K562 (cell line): ENCODE results near the gene KBTBD3. TPM values are rescaled to one million over a fixed set of nuclear protein-coding genes. Genes with fewer than 3 reads are reported as not detected.

ENCODE experiments used
- ATAC-seq: fragments of 200-7000 bp; cut with Tn5 transposase; 3 replicates; pipeline ENCODE4 v1.9.1; 2020; ENCODE audit warnings: moderate library complexity
- BruUV-seq: library from RNA; stranded (reverse); fragments of 400-500 nt; replicated peaks from 2 replicates; lab custom pipeline; 2021; lab: Mats Ljungman, UMichigan
- CTCF ChIA-PET: fragments of 300-600 bp; formaldehyde crosslinking; extraction: SDS; loops from one replicate; lab custom pipeline; 2021; ENCODE audit warnings: low intra/inter-chr PET ratio; lab: Yijun Ruan, JAX
- POLR2A ChIA-PET: fragments of 300-600, 350-650 bp; sonication (Branson Sonifier 250); formaldehyde crosslinking; extraction: SDS; loops from one replicate; lab custom pipeline; 2021; ENCODE audit warnings: antibody characterized with exemption, inconsistent platforms; lab: Yijun Ruan, JAX
- DNase-seq, 4 experiments: peaks; one replicate each; pipeline versions ENCODE4 v3.0.0 to v3.0.0-alpha.2; 2011 to 2018; ENCODE audit warnings: low spot score in 3 of 4, mixed read lengths in 3 of 4; ENCODE audit errors: extremely low read depth in 1 of 4
- FAIRE-seq: peaks from 2 replicates; lab custom pipeline; 2011; peaks lifted over from hg19 to GRCh38; lab: Jason Lieb, UNC
- H2AFZ ChIP-seq: 2 replicates; pipeline ENCODE4 v1.6.0; 2011; ENCODE audit warnings: low read depth, low read length, control low read depth, inconsistent platforms
- H3K27ac ChIP-seq: fragments of 200-600 bp; 3 replicates; pipeline ENCODE4 v1.8.0; 2011; ENCODE audit warnings: low read depth, mild to moderate bottlenecking, control low read depth, inconsistent platforms, low read length, moderate library complexity, mixed read lengths; ENCODE audit errors: extremely low read depth
- H3K27me3 ChIP-seq, 2 experiments: fragments of 300-600 bp in 1 of 2; 2 replicates in 1 of 2; 3 replicates in 1 of 2; pipeline versions ENCODE4 v1.6.0 to v1.8.0; 2011; ENCODE audit warnings: inconsistent platforms in 2 of 2, low read length in 2 of 2, mild to moderate bottlenecking in 1 of 2, mixed read lengths in 1 of 2, moderate library complexity in 1 of 2; ENCODE audit not compliant: control insufficient read depth in 2 of 2, insufficient read depth in 2 of 2
- H3K36me3 ChIP-seq: fragments of 300-600 bp; 3 replicates; pipeline ENCODE4 v1.8.0; 2011; ENCODE audit warnings: mild to moderate bottlenecking, low read length, inconsistent platforms; ENCODE audit not compliant: control insufficient read depth, insufficient read depth
- H3K4me1 ChIP-seq, 2 experiments: fragments of 200-600 bp in 1 of 2; replicated peaks in 1 of 2; 2 replicates in 1 of 2; 3 replicates in 1 of 2; pipeline versions ENCODE4 v1.5.1 to v1.8.0; 2011; ENCODE audit warnings: inconsistent platforms in 2 of 2, low read length in 2 of 2, mild to moderate bottlenecking in 1 of 2, mixed read lengths in 1 of 2, moderate library complexity in 1 of 2; ENCODE audit not compliant: control insufficient read depth in 2 of 2, insufficient read depth in 2 of 2
- H3K4me2 ChIP-seq: 2 replicates; pipeline ENCODE4 v1.6.1; 2011; ENCODE audit warnings: low read length, control low read depth, inconsistent platforms, mixed read lengths; ENCODE audit not compliant: insufficient read depth
- H3K4me3 ChIP-seq: fragments of 200-600 bp; sonication (generic), shearing (Covaris generic); 2 replicates; pipeline ENCODE4 v1.5.1; 2016; ENCODE audit warnings: control low read depth, inconsistent platforms
- H3K79me2 ChIP-seq: fragments of 200-600 bp; 3 replicates; pipeline ENCODE4 v1.8.0; 2011; ENCODE audit warnings: low read length, inconsistent platforms; ENCODE audit not compliant: control insufficient read depth, insufficient read depth
- H3K9ac ChIP-seq, 2 experiments: 2 replicates each; pipeline versions ENCODE4 v1.6.0 to v1.6.1; 2011; ENCODE audit warnings: low read depth in 2 of 2, low read length in 2 of 2, control low read depth in 1 of 2, inconsistent platforms in 1 of 2, mild to moderate bottlenecking in 1 of 2, mixed read lengths in 1 of 2; ENCODE audit not compliant: insufficient read depth in 1 of 2
- H3K9me1 ChIP-seq: one replicate; pipeline ENCODE4 v1.6.0; 2011; ENCODE audit warnings: inconsistent platforms, mild to moderate bottlenecking, low read length, moderate library complexity; ENCODE audit not compliant: control insufficient read depth, insufficient read depth
- H3K9me3 ChIP-seq: replicated peaks from 2 replicates; pipeline ENCODE4 v1.5.1; 2011; ENCODE audit warnings: low read depth, low read length, inconsistent platforms; ENCODE audit not compliant: control insufficient read depth, insufficient read depth
- H4K20me1 ChIP-seq: replicated peaks from 2 replicates; pipeline ENCODE4 v1.6.1; 2011; ENCODE audit warnings: low read length, inconsistent platforms, mixed read lengths; ENCODE audit not compliant: control insufficient read depth, insufficient read depth
- ARNT ChIP-seq, 2 experiments: fragments of 450-650 bp; IDR thresholded peaks; 2 replicates each; pipeline ENCODE4 v1.6.1; 2016; ENCODE audit warnings: mild to moderate bottlenecking in 1 of 2
- EZH2 ChIP-seq: IDR thresholded peaks from 2 replicates; pipeline ENCODE4 v1.6.1; 2012; ENCODE audit warnings: low read depth, mild to moderate bottlenecking, inconsistent platforms, low read length, borderline replicate concordance
- SIRT6 ChIP-seq: IDR thresholded peaks from one replicate; pipeline ENCODE4 v1.6.1; 2012; ENCODE audit warnings: low read depth, mild to moderate bottlenecking, control low read depth, inconsistent platforms, low read length, moderate library complexity
- TARDBP ChIP-seq: fragments of 450-650 bp; IDR thresholded peaks from 2 replicates; pipeline ENCODE4 v1.6.1; 2016
- TSC22D4 ChIP-seq: fragments of 450-650 bp; IDR thresholded peaks from 2 replicates; pipeline ENCODE4 v1.6.1; 2016; ENCODE audit warnings: missing genetic modification characterization, missing biosample characterization, control low read depth
- ZNF444 ChIP-seq: fragments of 250-450 bp; sonication (Bioruptor Pico); IDR thresholded peaks from 2 replicates; pipeline ENCODE4 v1.4.0; 2020; ENCODE audit warnings: mild to moderate bottlenecking, moderate library complexity
- ZNF551 ChIP-seq: fragments of 250-450 bp; sonication (Bioruptor Pico); IDR thresholded peaks from 2 replicates; pipeline ENCODE4 v1.5.0; 2021; ENCODE audit warnings: mild to moderate bottlenecking, moderate library complexity
- WGBS: fragments of 100-300 bp; shearing (Covaris generic); methylation state at CpG from one replicate; pipeline ENCODE4 v1.1.6; 2016; ENCODE audit warnings: low coverage, mixed read lengths; ENCODE audit not compliant: insufficient coverage; ENCODE audit errors: missing lambda C conversion rate; 5-methylcytosine and 5-hydroxymethylcytosine counted together
- in situ Hi-C: fragments of 300-500 bp; cut with MboI; formaldehyde crosslinking; loops from 4 replicates; pipeline ENCODE4 v1.15.0; 2018; ENCODE audit warnings: inconsistent platforms, mixed read lengths
- intact Hi-C: fragments of 100-400 bp; cut with micrococcal nuclease; formaldehyde crosslinking; loops from 2 replicates; pipeline ENCODE4 v1.14.2; 2022
- polyA plus RNA-seq, 8 experiments: library from polyadenylated mRNA; depleted of rRNA in 4 of 8; stranded (reverse) in 5 of 8; unstranded in 3 of 8; fragments of >200 nt; fragmentation: Nextera tagmentation in 2 of 8; fragmentation: Illumina TruSeq in 1 of 8; extraction: Ambion mirVana in 2 of 8; extraction: Trizol in 1 of 8; gene quantifications; 2 replicates each; pipeline versions ENCODE4 v1.2.1 to v1.2.3, GENCODE V29; 2011 to 2014; ENCODE audit warnings: inconsistent platforms in 1 of 8, missing spikeins in 1 of 8
- total RNA-seq, 7 experiments: library from RNA; depleted of rRNA in 6 of 7; stranded (reverse); fragments of >200 nt in 6 of 7; fragmentation: Illumina TruSeq in 2 of 7; extraction: Trizol in 2 of 7; gene quantifications; 2 replicates each; pipeline versions ENCODE4 v1.2.1 to v1.2.3, GENCODE V29; 2011 to 2021; ENCODE audit warnings: low replicate concordance in 1 of 7
- TF ChIP-seq, protein P1 (sequence below): fragments of 150-350 bp; conservative IDR thresholded peaks from 2 replicates; pipeline ENCODE4 v1.6.1; 2014; ENCODE audit warnings: low read length
- TF ChIP-seq, protein P2 (sequence below): sonication (generic); formaldehyde crosslinking; IDR thresholded peaks from 2 replicates; pipeline ENCODE4 v1.8.0; 2022; ENCODE audit warnings: mild to moderate bottlenecking, low read depth, missing genetic modification reagents
- TF ChIP-seq, protein P3 (sequence below): sonication (generic); formaldehyde crosslinking; IDR thresholded peaks from 2 replicates; pipeline ENCODE4 v1.8.1; 2023; ENCODE audit warnings: mild to moderate bottlenecking, missing genetic modification reagents
- TF ChIP-seq, protein P4 (sequence below): fragments of 250-450 bp; sonication (Bioruptor Pico); IDR thresholded peaks from 2 replicates; pipeline ENCODE4 v1.8.0; 2022; ENCODE audit warnings: moderate library complexity, mild to moderate bottlenecking, inconsistent platforms
- TF ChIP-seq, protein P5 (sequence below): fragments of 450-650 bp; IDR thresholded peaks from 2 replicates; pipeline ENCODE4 v1.6.1; 2014; ENCODE audit warnings: low read depth, mild to moderate bottlenecking, moderate library complexity, borderline replicate concordance

Gene KBTBD3
- total and polyA plus RNA-seq, 9 of the 15 experiments (the other 6 are each of a cell fraction or from before 2014, with no cell fraction given): 4.2 to 31.2 (median 6.4) TPM

DNA sequence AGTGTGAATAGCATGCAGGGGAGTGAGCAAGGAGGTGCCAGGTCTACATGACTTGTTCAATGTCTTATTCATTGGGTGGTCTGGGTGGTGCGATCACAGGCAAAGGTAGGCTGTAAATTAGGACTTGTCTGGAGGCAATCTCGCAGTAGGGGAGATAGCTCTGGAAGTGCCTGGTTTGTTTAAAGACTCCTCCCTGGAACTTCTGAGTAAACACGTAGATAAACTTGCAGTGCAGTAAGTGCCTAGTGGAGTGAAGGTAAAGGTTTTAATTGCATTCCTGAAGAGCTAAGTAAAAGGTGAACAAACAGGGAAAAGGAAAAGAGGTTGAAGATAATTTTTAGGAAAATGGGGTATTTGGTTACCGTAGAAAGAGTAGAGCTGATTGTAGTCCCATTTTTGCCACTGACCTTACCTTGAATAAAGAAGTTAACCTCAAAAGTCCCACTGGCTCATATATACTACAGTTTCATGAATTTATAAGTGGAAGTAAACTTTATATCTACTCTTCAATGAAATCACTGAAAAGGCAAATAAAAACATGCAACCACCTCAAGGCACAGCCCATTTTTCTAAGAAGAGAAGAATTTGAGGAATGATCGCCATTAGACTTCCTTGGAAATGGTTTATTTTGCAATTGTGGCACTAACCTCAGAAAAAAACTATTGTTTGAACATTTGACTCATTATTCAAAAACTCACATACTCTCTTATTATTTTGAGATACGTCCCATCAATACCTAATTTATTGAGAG is 44.6 kb upstream of the KBTBD3 start:
- no peaks in the 10 kb centered on the region for H3K9me3 ChIP-seq
- H3K4me2 ChIP-seq: no peak overlapping the region
- H3K27ac ChIP-seq: no peak overlapping the region
- H2AFZ ChIP-seq: no peak overlapping the region
- no peaks in the 10 kb centered on the region for H3K27me3 ChIP-seq
- no peaks in the 10 kb centered on the region for H3K36me3 ChIP-seq
- H3K4me3 ChIP-seq: no peak overlapping the region
- H4K20me1 ChIP-seq: no peaks in the 10 kb centered on the region
- ChIA-PET POLR2A (no interaction called here), CTCF (no interaction called here)
- FAIRE-seq: no peak
- intact Hi-C loops: no loop called here
- H3K9ac ChIP-seq: no peak overlapping the region
- no TSS peak for BruUV-seq
- no peaks in the 10 kb centered on the region for H3K79me2 ChIP-seq
- ATAC-seq: no peak
- H3K9me1 ChIP-seq: no peaks in the 10 kb centered on the region
- no peak for DNase-seq
- in situ Hi-C loops: no loop called here
- H3K4me1 ChIP-seq: no peaks in the 10 kb centered on the region
- 0% methylated on average over 6 of the region's 6 CpGs for WGBS
- no peak for TF ChIP-seq ARNT (IDR thresholded peaks at IDR 0.05)
- no peak for TF ChIP-seq SIRT6
- TF ChIP-seq ZNF444 (CRISPR knock-in tag): no peak
- TF ChIP-seq, protein P1, sequence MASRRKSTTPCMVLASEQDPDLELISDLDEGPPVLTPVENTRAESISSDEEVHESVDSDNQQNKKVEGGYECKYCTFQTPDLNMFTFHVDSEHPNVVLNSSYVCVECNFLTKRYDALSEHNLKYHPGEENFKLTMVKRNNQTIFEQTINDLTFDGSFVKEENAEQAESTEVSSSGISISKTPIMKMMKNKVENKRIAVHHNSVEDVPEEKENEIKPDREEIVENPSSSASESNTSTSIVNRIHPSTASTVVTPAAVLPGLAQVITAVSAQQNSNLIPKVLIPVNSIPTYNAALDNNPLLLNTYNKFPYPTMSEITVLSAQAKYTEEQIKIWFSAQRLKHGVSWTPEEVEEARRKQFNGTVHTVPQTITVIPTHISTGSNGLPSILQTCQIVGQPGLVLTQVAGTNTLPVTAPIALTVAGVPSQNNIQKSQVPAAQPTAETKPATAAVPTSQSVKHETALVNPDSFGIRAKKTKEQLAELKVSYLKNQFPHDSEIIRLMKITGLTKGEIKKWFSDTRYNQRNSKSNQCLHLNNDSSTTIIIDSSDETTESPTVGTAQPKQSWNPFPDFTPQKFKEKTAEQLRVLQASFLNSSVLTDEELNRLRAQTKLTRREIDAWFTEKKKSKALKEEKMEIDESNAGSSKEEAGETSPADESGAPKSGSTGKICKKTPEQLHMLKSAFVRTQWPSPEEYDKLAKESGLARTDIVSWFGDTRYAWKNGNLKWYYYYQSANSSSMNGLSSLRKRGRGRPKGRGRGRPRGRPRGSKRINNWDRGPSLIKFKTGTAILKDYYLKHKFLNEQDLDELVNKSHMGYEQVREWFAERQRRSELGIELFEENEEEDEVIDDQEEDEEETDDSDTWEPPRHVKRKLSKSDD: no peak
- TF ChIP-seq TSC22D4: no peak
- TF ChIP-seq EZH2: no peak
- TF ChIP-seq TARDBP: no peak
- TF ChIP-seq, protein P2, sequence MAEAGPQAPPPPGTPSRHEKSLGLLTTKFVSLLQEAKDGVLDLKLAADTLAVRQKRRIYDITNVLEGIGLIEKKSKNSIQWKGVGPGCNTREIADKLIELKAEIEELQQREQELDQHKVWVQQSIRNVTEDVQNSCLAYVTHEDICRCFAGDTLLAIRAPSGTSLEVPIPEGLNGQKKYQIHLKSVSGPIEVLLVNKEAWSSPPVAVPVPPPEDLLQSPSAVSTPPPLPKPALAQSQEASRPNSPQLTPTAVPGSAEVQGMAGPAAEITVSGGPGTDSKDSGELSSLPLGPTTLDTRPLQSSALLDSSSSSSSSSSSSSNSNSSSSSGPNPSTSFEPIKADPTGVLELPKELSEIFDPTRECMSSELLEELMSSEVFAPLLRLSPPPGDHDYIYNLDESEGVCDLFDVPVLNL: no peak
- TF ChIP-seq, protein P3, sequence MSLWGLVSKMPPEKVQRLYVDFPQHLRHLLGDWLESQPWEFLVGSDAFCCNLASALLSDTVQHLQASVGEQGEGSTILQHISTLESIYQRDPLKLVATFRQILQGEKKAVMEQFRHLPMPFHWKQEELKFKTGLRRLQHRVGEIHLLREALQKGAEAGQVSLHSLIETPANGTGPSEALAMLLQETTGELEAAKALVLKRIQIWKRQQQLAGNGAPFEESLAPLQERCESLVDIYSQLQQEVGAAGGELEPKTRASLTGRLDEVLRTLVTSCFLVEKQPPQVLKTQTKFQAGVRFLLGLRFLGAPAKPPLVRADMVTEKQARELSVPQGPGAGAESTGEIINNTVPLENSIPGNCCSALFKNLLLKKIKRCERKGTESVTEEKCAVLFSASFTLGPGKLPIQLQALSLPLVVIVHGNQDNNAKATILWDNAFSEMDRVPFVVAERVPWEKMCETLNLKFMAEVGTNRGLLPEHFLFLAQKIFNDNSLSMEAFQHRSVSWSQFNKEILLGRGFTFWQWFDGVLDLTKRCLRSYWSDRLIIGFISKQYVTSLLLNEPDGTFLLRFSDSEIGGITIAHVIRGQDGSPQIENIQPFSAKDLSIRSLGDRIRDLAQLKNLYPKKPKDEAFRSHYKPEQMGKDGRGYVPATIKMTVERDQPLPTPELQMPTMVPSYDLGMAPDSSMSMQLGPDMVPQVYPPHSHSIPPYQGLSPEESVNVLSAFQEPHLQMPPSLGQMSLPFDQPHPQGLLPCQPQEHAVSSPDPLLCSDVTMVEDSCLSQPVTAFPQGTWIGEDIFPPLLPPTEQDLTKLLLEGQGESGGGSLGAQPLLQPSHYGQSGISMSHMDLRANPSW: no peak
- TF ChIP-seq, protein P4, sequence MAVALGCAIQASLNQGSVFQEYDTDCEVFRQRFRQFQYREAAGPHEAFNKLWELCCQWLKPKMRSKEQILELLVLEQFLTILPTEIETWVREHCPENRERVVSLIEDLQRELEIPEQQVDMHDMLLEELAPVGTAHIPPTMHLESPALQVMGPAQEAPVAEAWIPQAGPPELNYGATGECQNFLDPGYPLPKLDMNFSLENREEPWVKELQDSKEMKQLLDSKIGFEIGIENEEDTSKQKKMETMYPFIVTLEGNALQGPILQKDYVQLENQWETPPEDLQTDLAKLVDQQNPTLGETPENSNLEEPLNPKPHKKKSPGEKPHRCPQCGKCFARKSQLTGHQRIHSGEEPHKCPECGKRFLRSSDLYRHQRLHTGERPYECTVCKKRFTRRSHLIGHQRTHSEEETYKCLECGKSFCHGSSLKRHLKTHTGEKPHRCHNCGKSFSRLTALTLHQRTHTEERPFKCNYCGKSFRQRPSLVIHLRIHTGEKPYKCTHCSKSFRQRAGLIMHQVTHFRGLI (CRISPR knock-in tag): no peak
- TF ChIP-seq, protein P5, sequence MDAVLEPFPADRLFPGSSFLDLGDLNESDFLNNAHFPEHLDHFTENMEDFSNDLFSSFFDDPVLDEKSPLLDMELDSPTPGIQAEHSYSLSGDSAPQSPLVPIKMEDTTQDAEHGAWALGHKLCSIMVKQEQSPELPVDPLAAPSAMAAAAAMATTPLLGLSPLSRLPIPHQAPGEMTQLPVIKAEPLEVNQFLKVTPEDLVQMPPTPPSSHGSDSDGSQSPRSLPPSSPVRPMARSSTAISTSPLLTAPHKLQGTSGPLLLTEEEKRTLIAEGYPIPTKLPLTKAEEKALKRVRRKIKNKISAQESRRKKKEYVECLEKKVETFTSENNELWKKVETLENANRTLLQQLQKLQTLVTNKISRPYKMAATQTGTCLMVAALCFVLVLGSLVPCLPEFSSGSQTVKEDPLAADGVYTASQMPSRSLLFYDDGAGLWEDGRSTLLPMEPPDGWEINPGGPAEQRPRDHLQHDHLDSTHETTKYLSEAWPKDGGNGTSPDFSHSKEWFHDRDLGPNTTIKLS: no peak
- no peak for TF ChIP-seq ZNF551 (CRISPR knock-in tag)
